HG02885 (cell line): ENCODE data around the gene NPAS3.

Source experiments
- ATAC-seq: cut with Tn5 transposase; IDR thresholded peaks from one replicate; pipeline ENCODE4 v1.9.1; 2021; ENCODE audit warnings: mild to moderate bottlenecking; ENCODE audit not compliant: unreplicated experiment, poor library complexity

Gene NPAS3

DNA sequence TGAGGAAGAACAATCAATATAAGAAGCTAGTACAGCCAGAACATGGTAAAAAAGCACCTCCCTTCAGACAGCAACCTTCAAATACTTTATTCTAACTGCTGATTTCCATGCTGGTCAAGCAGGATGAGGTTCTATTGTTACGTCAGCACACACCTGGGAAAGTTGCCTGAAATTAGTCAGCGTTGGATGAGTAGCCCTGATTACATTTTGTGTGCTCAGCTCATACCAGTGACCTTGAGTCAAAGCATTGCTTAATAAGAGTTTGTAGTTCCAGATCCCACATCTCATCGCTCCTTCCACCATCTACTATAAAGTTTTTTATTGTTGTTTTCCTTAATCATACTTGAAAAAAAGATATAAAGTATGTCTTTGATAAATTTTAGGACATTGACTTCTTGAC lies 650.7 kb downstream of the NPAS3 start:
- no peak for ATAC-seq

DNA sequence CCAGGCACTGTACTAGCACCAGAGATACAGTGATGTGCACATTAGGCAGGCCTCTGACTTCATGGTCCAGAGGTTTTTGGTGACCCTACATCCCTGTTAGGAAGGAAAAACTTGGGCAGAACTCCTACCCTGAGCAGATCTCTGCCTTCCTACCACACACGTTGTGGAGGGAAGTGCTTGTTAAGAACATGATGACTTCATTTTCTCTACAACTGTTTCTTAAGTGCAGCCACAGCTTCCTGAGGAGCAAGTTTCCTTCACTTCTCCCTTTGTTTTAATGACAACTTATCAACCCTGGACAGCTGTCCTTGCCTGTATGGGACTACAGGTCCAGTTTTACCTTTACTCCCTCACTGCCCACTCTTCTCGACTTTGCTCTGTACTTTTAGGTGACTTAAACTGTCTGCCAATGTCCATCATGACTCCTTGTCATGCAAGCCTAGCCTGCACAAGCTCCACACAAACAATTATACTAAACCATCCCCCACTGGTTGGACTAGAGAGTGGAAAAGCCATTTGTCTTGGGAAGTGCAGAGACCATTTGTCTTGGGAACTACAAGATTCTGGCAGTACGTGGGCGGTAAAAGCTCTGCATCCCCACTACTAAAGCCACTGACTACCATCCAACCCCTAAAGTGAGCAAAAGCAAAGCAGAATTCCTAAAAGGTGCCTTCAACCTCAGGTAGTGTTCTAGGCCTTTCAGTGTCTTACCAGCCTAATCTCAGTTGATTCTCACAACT lies 652.4 kb downstream of the NPAS3 start:
- ATAC-seq: no peak

DNA sequence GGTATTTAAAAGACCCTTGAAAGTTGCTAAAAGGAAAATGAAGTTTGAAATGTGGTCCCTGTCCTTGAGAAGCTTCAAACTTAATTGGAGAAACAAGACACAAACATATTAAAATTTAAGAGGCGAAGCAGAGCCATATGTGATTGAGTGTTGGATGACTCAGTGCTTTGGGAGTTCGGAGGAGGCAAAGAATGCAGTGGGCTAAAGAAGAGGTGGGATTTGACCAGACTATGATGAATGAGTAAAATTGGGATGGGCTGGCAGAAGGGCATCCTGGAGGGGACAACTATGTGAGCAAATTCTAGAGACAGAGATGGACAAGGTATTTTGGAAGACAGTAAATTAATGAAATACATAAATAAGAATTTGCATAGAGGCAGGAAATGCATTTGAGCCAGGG lies 653.6 kb downstream of the NPAS3 start:
- no peak for ATAC-seq

DNA sequence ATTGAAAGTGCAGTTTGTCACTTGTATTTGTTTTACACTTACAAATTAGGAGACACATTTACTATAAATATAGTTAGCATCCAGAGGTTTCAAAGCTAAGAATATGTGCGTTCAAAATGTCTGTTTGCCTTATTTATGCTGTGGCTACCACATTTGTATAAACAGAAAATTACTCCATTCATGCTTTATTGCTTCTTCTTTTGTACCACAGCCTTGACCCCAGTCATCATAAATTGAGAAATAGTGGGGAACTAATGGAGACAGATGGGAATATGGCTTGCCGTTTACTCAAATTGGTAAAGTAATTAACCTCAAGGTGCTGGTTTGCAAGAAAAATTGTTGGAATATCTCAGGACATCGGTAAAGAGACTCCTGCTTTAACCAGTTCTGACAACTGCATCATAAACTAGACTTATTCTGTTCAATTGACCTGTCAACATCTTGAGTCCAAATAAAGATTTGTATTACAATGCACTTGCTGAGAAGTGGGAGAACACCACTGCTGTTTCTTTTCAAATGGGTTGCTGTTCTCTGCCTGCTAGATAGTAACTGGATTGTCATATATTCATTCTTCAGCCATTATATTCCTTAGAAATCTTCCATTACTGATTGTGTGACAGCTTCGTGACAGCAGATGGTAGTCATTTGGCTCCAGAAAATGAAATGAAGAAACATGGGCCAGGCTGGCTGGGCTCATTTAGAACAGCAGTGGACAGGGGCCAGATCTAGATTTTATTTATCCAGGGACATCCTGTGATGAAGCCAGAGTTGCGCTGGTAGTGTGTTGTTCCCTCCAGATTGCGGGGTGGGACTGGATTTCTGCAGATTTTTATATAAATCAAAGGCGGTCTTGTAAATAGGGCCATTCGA lies 657.8 kb downstream of the NPAS3 start:
- ATAC-seq: no peak

DNA sequence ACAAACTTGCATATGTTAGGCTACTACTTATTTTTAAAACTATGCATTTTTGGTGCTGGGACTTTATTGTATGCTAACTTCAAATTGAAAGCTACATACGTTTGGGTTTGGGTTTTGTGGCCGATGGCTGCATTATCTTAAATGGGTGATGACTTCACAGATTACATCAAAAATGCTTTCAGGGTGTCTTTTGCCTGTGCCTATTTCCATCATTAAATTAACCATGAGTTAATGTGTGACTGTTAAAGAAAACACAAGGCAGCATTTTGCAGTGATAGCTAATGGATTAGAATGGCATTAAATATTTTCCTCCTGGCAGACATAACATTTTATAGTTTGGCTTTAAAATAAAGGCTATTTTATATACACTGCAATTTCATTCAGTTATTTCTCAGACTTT lies 659.9 kb downstream of the NPAS3 start:
- ATAC-seq: no peak

DNA sequence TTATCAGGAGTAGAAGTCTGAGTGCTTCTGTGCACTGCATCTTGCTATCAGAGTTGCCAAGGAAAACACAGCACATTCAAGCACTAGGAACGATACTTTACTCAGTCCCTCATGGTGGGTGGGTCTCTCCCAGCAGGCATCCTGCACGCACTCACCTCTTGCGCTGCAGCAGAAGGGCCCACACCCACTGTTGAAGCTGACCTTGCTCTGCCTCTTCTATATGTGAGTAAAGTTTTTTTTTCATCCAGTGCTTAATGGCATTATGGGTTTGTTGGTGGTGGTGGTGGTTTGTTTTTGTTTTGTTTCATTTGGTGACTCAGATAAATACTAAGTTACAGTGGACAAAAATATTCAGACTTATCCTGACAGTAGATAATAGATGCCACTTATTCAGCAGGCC lies 663.7 kb downstream of the NPAS3 start:
- no peak for ATAC-seq

DNA sequence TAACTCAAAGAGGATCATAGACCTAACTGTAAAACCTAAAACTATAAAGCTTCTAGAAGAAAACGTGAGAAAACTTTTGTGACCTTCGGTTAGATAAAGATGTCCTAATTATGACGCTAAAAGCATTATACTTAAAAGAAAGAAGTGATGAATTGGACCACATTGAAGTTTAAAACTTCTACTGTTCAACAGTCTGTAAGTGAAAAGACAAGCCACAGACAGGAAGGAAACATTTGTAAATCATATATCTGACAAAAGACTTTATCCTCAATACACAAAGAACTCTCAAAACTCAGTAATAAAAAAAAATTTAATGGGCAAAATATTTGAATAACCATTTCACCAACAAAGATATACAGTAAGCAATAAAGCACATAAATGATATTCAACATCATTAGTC lies 667.9 kb downstream of the NPAS3 start:
- no peak for ATAC-seq

DNA sequence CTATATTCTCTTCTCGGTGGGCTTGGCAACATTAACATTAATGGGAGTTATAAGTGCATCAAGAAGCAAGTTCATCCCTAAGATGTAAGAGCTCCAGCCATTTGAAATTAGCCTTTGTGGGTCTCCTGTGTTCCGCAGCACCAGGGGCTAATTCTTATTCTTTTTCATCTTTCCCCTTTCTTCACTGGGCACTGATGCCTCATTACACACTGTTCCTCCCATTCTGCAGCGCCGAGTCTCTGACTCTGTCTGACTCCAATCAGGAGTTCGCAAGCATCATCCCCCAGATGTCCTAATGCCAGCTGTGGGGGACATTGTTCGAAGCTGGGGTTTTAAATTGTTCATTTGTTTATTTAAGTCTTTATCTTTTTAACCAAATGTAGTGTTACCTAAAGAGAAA lies 670.9 kb downstream of the NPAS3 start:
- ATAC-seq: no peak

DNA sequence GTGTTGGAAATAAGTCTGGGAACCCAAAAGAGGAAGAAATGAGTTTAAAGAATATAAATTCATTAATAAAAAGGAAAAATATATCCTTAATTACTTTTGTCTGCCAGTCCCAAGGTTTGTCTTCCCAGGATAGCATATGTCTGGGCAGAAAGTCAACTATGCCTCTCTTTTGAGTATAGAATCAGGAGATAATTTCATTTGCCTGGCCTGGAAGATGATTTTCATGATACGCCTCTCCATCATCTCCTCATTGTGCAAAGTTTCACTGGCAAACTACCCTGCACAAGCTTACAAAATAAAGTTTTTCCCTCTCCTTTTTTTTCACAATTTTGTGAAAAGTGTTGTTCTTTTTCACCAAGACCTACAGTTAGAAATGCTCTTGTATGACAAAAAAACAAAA lies 671.4 kb downstream of the NPAS3 start:
- ATAC-seq: no peak

DNA sequence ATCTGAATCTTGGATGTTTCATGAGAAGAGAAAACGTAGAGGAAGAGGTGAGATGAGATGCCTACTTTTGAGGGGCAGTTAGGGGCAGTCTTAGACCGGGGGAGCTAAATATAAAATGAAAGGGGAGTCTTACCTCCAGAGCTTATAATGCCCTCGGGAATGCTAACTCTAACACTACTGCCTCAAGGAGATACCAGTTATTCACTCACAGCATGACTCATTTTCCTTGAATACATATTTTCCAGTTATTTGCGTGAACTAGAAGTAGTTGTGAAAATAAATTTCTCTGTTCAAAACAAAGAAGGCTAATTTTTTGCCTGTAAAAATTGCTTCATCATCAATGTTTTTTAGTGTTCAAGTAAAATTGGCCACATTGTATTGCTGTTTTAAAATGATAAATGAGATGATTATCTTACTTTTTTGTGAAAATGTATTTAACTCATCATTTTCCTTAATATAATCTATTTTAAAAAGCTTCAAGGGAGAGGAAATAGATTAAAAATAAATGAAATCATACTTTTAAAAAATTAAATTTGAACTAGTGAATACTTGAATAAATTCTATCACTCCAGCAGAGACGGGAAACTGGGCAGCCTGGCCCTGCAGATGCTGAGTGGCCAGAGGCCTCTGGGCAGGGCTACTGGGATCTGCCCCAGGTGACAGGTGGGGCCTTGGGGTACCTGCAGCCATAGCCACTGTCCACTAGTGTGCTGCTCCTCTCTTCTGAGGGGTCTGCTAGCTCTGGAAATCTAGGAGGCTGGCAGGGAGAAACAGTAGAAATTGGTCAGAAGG lies 672.9 kb downstream of the NPAS3 start:
- ATAC-seq: no peak

DNA sequence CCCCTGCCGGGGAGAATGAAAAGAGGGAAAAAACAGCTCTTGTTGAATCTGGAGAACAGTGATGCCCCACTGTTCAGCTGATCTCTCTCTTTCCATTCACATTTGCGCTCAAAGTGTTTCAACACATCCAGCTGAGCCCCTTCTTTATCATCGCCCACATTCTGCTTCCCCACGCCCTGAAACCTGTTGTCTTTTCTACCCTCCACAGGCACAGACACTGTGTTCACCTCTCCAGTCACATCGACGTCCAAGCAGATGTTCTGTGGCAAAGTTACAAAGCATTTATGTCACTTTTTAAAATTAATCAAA lies 673.5 kb downstream of the NPAS3 start:
- no peak for ATAC-seq

DNA sequence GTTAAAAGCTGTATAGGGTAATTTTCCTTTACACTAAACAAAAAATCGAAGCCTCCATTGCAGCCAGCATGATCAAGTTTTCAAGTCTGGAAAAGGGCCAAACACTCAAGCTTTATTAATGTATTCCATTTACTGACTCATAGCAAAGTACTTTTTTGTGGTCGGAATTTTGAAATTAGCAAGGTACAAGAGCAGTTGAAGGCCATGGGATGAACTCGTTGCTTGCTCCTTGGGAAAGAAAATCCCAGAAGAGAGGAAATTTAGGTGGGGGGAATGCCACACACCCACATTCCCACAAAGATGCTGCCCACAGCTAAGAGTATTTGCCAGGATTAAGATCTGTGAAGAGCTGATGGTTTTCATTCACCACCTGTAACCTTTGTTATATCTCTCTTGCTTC lies 678.5 kb downstream of the NPAS3 start:
- no peak for ATAC-seq

DNA sequence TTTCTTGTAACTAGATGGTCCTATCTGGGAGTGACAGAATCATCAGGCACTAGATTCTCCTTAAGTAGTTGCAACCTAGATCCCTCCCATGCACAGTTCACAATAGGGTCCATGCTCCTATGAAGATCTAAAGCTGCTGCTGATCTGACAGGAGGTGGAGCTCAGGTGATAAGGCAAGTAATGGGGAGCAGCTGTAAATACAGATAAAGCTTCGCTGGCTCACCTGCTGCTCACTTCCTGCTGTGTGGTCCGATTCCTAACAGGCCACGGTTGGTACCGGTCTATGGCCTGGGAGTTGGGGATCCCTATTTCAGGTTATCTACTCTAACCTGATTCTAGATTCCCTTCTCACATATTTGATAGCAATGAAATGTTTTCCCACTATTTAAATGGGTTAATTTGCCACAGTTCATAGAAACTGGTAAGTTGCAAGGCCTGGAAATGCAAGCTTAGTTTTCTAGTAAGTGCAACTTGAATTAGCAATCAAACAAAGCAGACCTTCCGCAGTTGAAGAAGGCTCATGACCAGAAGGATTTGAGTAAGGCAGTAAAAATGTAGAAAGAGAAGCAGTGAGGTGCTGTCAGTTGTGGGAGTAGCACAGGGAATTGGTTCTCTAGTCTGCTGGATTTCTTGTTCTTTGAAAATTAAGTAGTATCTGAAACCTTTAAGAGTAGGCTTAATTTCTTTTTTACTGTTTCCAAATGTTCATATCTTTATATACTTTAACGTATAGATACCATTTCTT lies 679.9 kb downstream of the NPAS3 start:
- no peak for ATAC-seq

DNA sequence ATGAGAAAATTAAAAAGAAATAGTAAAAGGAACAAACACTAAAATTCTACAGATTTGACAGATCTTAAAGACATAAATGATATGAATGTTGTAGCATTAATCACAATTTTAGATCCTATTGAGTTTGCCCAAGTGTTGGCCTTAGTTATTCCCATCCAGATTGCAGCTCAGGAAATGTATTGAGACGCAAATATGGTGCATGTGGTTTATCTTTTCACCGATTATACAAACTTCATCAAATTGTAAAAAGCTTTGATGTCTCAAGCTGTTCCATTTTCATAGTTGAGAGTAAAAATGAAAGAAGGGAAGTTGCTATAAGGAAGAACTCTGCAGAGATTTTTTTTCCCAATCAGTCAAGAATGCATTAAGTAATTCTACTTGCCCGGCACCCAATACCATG lies 683.8 kb downstream of the NPAS3 start:
- ATAC-seq: no peak

DNA sequence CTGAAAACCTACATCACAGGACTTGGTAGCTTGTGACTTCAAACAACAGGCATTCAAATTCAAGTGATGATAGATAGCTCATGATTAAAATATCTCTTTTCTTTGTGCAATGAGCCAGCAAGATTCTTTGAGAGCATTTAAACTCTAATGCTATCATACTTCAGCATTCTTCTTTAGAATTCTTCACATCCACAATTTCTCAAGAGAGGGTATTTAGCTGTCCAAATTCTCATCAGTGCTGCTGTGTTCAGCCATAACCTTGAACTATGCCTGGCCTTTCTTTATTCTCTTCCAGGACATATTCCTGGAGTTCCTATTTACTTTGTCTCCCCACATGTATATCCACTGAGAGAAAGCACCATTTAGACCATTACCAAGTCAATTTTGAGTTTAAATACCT lies 691.1 kb downstream of the NPAS3 start:
- no peak for ATAC-seq

DNA sequence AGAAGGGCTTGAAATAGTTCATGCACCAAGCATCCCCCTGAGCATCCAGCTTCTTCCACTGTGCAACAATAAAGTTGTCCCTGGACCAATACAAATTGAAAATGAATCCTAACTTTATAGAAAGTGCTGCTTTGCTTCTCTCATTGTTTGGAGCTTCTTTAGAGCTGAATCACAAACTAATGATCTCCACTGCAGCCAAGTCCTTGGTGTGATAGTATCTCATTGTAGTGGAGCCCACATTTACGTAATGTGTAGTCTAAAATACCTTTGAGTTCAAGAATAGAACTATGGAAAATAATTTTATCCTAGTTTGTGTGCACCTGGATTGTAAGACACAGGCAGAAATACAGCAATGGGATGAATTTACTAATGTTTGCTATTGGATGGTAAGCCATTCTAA lies 692.3 kb downstream of the NPAS3 start:
- no peak for ATAC-seq

DNA sequence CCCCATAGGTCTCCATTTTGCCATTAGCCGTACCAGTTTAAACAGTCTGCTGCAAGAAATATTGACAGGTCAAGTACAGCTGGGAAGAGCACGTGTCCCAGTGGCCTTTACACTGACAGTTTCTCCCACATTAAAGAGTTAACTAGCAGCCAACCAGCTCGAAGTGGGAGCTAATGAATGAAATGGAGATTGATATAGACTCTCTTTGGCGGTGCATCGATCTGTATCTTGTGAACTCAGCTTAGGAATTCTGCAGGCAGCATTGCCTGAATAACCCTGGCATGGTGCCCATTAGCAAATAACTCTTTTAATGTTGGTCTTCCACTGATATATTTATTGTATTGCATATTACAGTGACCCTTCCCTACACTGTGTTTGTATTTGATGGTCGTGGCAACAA lies 692.8 kb downstream of the NPAS3 start:
- no peak for ATAC-seq

DNA sequence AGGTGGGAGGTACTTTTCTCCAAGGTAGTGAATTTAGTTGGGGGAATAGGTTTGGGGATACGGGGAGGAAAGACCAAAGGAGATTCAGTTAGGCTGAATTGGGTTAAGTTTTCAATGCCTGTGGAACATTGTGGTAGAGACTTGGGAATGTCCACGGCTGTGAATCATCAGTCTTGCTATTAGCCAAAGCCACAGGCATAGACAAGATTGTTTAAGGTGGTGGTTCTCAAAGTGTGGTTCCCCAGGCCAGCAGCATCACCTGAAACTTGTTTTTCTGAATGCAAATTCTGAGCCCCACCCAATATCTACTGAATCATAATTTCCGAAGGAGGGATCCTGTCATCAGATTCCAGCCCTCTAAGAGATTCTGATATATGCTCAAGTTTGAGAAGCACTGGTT lies 696.0 kb downstream of the NPAS3 start:
- no peak for ATAC-seq

DNA sequence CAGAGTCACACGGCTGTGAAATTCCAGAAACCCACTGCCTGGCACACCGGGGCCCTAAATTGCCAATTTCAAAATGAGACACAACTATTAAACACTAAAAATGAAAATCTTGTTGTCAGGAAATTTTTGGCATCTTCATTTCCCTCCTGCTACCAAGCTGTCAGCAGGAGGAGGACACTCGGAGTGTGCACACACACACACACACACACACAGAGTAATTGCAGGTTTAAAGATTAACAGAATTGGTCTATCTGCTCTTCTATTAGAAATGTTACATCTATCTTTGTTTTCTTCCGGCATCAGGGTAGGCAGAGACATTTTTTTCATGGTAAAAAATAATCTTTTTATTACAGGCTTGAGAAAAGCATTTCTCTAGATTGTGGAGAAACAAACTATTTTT lies 698.0 kb downstream of the NPAS3 start:
- ATAC-seq: no peak

DNA sequence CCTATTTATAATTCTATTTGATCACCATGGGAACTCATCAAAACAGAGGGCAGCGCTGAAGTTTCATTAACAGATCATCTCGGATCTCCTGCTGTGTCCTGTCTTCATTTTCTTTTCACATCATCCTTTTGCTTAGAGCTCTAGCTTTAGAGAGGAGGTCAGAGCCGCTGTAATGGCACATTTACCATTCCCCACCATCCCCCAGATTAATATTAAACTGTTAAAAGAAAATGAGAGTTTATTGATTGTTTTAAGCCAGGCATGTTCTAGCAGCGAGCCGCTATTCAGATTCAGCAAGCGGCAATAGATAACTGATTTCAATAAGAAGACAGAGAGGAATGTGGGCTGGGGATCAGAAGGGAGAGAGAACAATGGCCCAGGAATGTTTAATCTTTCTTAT lies 703.4 kb downstream of the NPAS3 start:
- ATAC-seq: no peak
